Karpas-422 (cell line): ENCODE results near the gene STOX2. TPM values are rescaled to one million over a fixed set of nuclear protein-coding genes. Genes with fewer than 3 reads are reported as not detected.

Experiments used
- DNase-seq: peaks from one replicate; pipeline ENCODE4 v3.0.0-alpha.2; 2015
- H2AFZ ChIP-seq: fragments of 200-600 bp; sonication (generic); 2 replicates; pipeline ENCODE4 v1.6.1; 2014; ENCODE audit warnings: antibody characterized with exemption, low read length, mixed read lengths
- H3K27ac ChIP-seq: fragments of 200-600 bp; sonication (generic); 2 replicates; pipeline ENCODE4 v1.5.1; 2014; ENCODE audit warnings: mild to moderate bottlenecking, low read length, moderate library complexity
- H3K27me3 ChIP-seq: fragments of 200-600 bp; sonication (generic); 2 replicates; pipeline ENCODE4 v1.6.1; 2014; ENCODE audit warnings: low read length, mixed read lengths
- H3K36me3 ChIP-seq: fragments of 200-600 bp; sonication (generic); 2 replicates; pipeline ENCODE4 v1.6.1; 2014; ENCODE audit warnings: low read length, mixed read lengths; ENCODE audit not compliant: insufficient read depth
- H3K4me1 ChIP-seq: fragments of 200-600 bp; sonication (generic); 2 replicates; pipeline ENCODE4 v1.6.1; 2014; ENCODE audit warnings: mild to moderate bottlenecking, low read length, mixed read lengths
- H3K4me2 ChIP-seq: fragments of 200-600 bp; sonication (generic); 2 replicates; pipeline ENCODE4 v1.6.1; 2014; ENCODE audit warnings: low read length, low read depth, mild to moderate bottlenecking; ENCODE audit not compliant: poor library complexity, severe bottlenecking
- H3K4me3 ChIP-seq: fragments of 200-600 bp; sonication (generic); 2 replicates; pipeline ENCODE4 v1.5.1; 2014; ENCODE audit warnings: mild to moderate bottlenecking, antibody characterized with exemption, low read length, mixed read lengths
- H3K79me2 ChIP-seq: fragments of 200-600 bp; sonication (generic); 2 replicates; pipeline ENCODE4 v1.6.1; 2014; ENCODE audit warnings: mild to moderate bottlenecking, low read length, mixed read lengths
- H3K9ac ChIP-seq: fragments of 200-600 bp; sonication (generic); 2 replicates; pipeline ENCODE4 v1.6.0; 2014; ENCODE audit warnings: low read length
- H3K9me2 ChIP-seq: fragments of 200-600 bp; sonication (generic), shearing (Covaris generic); replicated peaks from 2 replicates; pipeline ENCODE4 v1.6.0; 2014; ENCODE audit warnings: mild to moderate bottlenecking, low read length, moderate library complexity; ENCODE audit not compliant: insufficient read depth
- H3K9me3 ChIP-seq: fragments of 300-700, 200-600 bp; sonication (generic); 2 replicates; pipeline ENCODE4 v1.6.1; 2014; ENCODE audit warnings: low read length, mixed read lengths
- H4K20me1 ChIP-seq: fragments of 200-600 bp; sonication (generic); 2 replicates; pipeline ENCODE4 v1.6.1; 2014; ENCODE audit warnings: mild to moderate bottlenecking, antibody characterized with exemption, low read length, low read depth; ENCODE audit not compliant: insufficient read depth
- total RNA-seq: library from RNA; depleted of rRNA; stranded (reverse); fragments of >200 nt; shearing (Covaris generic); gene quantifications from 2 replicates; pipeline ENCODE4 v1.2.3, GENCODE V29; 2014; ENCODE audit warnings: low replicate concordance

The STOX2 gene
- total RNA-seq, 1 experiment from 2014 or later = not detected

- Histone ChIP-seq H3K79me2 (no peaks in the 10 kb centered on the region), H3K9ac (no peak overlapping the region), H3K36me3 (no peaks in the 10 kb centered on the region), H3K4me3 (no peak overlapping the region), H3K27me3 (no peaks in the 10 kb centered on the region), H3K9me3 (no peaks in the 10 kb centered on the region), H3K4me2 (no peak overlapping the region), H3K4me1 (no peaks in the 10 kb centered on the region), H3K27ac (no peak overlapping the region), H3K9me2 (no peaks in the 10 kb centered on the region), H4K20me1 (no peaks in the 10 kb centered on the region), H2AFZ (no peak overlapping the region)
- DNase-seq = no peak
Observed at GRCh38 chr4:184021389-184021788, 116.3 kb downstream of the STOX2 start.

GRCh38 chr4:184022679-184023383, 117.7 kb downstream of the STOX2 start:
- no peak for DNase-seq
- no peaks in the 10 kb centered on the region for H3K27me3 ChIP-seq
- no peaks in the 10 kb centered on the region for H3K4me1 ChIP-seq
- no peak overlapping the region for H3K27ac ChIP-seq
- H3K79me2 ChIP-seq = no peaks in the 10 kb centered on the region
- H4K20me1 ChIP-seq = no peaks in the 10 kb centered on the region
- H3K4me2 ChIP-seq = no peak overlapping the region
- H3K9me3 ChIP-seq = no peaks in the 10 kb centered on the region
- H3K9me2 ChIP-seq = no peaks in the 10 kb centered on the region
- no peaks in the 10 kb centered on the region for H3K36me3 ChIP-seq
- H3K4me3 ChIP-seq = no peak overlapping the region
- H2AFZ ChIP-seq = no peak overlapping the region
- H3K9ac ChIP-seq = no peak overlapping the region

- no peak overlapping the region for H3K27ac ChIP-seq
- no peak overlapping the region for H2AFZ ChIP-seq
- no peaks in the 10 kb centered on the region for H3K4me1 ChIP-seq
- H3K9me2 ChIP-seq = no peaks in the 10 kb centered on the region
- no peaks in the 10 kb centered on the region for H3K79me2 ChIP-seq
- H3K4me2 ChIP-seq = no peak overlapping the region
- H3K4me3 ChIP-seq = no peak overlapping the region
- H3K9ac ChIP-seq = no peak overlapping the region
- no peaks in the 10 kb centered on the region for H3K9me3 ChIP-seq
- H3K36me3 ChIP-seq = no peaks in the 10 kb centered on the region
- no peak for DNase-seq
- no peaks in the 10 kb centered on the region for H4K20me1 ChIP-seq
- no peaks in the 10 kb centered on the region for H3K27me3 ChIP-seq
Observed at GRCh38 chr4:184024637-184025036, 119.5 kb downstream of the STOX2 start.

- Histone ChIP-seq H2AFZ (no peak overlapping the region), H3K79me2 (no peaks in the 10 kb centered on the region), H3K27me3 (no peaks in the 10 kb centered on the region), H3K4me1 (no peaks in the 10 kb centered on the region), H3K4me3 (no peak overlapping the region), H3K27ac (no peak overlapping the region), H4K20me1 (no peaks in the 10 kb centered on the region), H3K9me3 (no peaks in the 10 kb centered on the region), H3K9me2 (no peaks in the 10 kb centered on the region), H3K4me2 (no peak overlapping the region), H3K36me3 (no peaks in the 10 kb centered on the region), H3K9ac (no peak overlapping the region)
- no peak for DNase-seq
Observed at GRCh38 chr4:184028561-184029374, 123.7 kb downstream of the STOX2 start.

GRCh38 chr4:184030036-184030435, 124.9 kb downstream of the STOX2 start:
- Histone ChIP-seq H3K4me2 (no peak overlapping the region), H3K36me3 (no peaks in the 10 kb centered on the region), H3K27ac (no peak overlapping the region), H2AFZ (no peak overlapping the region), H3K4me3 (no peak overlapping the region), H3K9me3 (no peaks in the 10 kb centered on the region), H3K4me1 (no peaks in the 10 kb centered on the region), H3K27me3 (no peaks in the 10 kb centered on the region), H3K9ac (no peak overlapping the region), H4K20me1 (no peaks in the 10 kb centered on the region), H3K79me2 (no peaks in the 10 kb centered on the region), H3K9me2 (no peaks in the 10 kb centered on the region)
- no peak for DNase-seq

GRCh38 chr4:184030764-184031163, 125.7 kb downstream of the STOX2 start:
- no peak for DNase-seq
- Histone ChIP-seq H3K36me3 (no peaks in the 10 kb centered on the region), H4K20me1 (no peaks in the 10 kb centered on the region), H3K9me2 (no peaks in the 10 kb centered on the region), H3K79me2 (no peaks in the 10 kb centered on the region), H3K27me3 (no peaks in the 10 kb centered on the region), H3K4me2 (no peak overlapping the region), H3K4me3 (no peak overlapping the region), H3K27ac (no peak overlapping the region), H3K9ac (no peak overlapping the region), H3K9me3 (no peaks in the 10 kb centered on the region), H3K4me1 (no peaks in the 10 kb centered on the region), H2AFZ (no peak overlapping the region)

- Histone ChIP-seq H3K79me2 (no peaks in the 10 kb centered on the region), H3K4me1 (no peaks in the 10 kb centered on the region), H3K9me2 (no peaks in the 10 kb centered on the region), H2AFZ (no peak overlapping the region), H3K27ac (no peak overlapping the region), H3K36me3 (no peaks in the 10 kb centered on the region), H3K9ac (no peak overlapping the region), H3K27me3 (no peaks in the 10 kb centered on the region), H3K4me2 (no peak overlapping the region), H3K4me3 (no peak overlapping the region), H3K9me3 (no peaks in the 10 kb centered on the region), H4K20me1 (no peaks in the 10 kb centered on the region)
- DNase-seq = no peak
Observed at GRCh38 chr4:184032091-184032490, 127.0 kb downstream of the STOX2 start.

- Histone ChIP-seq H3K36me3 (no peaks in the 10 kb centered on the region), H2AFZ (no peak overlapping the region), H3K27me3 (no peaks in the 10 kb centered on the region), H3K4me3 (no peak overlapping the region), H3K4me2 (no peak overlapping the region), H3K9ac (no peak overlapping the region), H3K27ac (no peak overlapping the region), H3K4me1 (no peaks in the 10 kb centered on the region), H3K9me2 (no peaks in the 10 kb centered on the region), H3K79me2 (no peaks in the 10 kb centered on the region), H4K20me1 (no peaks in the 10 kb centered on the region), H3K9me3 (no peaks in the 10 kb centered on the region)
- no peak for DNase-seq
Observed at GRCh38 chr4:184039963-184040383, 134.9 kb downstream of the STOX2 start.
